ENCODE measurements around the gene OR6C74. TPM values are rescaled to one million over a fixed set of nuclear protein-coding genes. Genes with fewer than 3 reads are reported as not detected.

OR6C74 gene
- total RNA-seq, 1 donor from 2014 or later, result not detected

GRCh38 chr12:55250944-55251343, 6.5 kb downstream of the OR6C74 start:
- no peak for DNase-seq
- Histone ChIP-seq H3K4me1 (no peaks in the 10 kb centered on the region), H3K9me3 (replicated peaks) (no peaks in the 10 kb centered on the region), H3K36me3 (no peaks in the 10 kb centered on the region), H3K27me3 (ENCODE audit: low read depth) (peaks cover 5% of the 10 kb centered on the region), H3K27ac (replicated peaks) (no peak overlapping the region), H3K4me3 (no peak overlapping the region)
- intact Hi-C loops (cut with micrococcal nuclease), result no loop called here
- no peak for TF ChIP-seq CTCF (IDR thresholded peaks at IDR 0.05; ENCODE audit: borderline replicate concordance)

- no peak for DNase-seq
These were observed 8.9 kb downstream of the OR6C74 start for GRCh38 chr12:55253281-55253680.

GRCh38 chr12:55256831-55257230, 12.4 kb downstream of the OR6C74 start:
- Histone ChIP-seq H3K9me3 (replicated peaks) (no peaks in the 10 kb centered on the region), H3K36me3 (no peaks in the 10 kb centered on the region), H3K27me3 (ENCODE audit: low read depth) (no peaks in the 10 kb centered on the region), H3K4me3 (no peak overlapping the region), H3K27ac (replicated peaks) (no peak overlapping the region), H3K4me1 (no peaks in the 10 kb centered on the region)
- intact Hi-C loops (cut with micrococcal nuclease), result no loop called here
- no peak for TF ChIP-seq CTCF (IDR thresholded peaks at IDR 0.05; ENCODE audit: borderline replicate concordance)
- DNase-seq, result no peak

More at GRCh38 chr12:55253281-55253680, 8.9 kb downstream of the OR6C74 start:
- intact Hi-C loops (cut with micrococcal nuclease), result no loop called here
- no peaks in the 10 kb centered on the region for H3K9me3 ChIP-seq (replicated peaks)
- no peak overlapping the region for H3K4me3 ChIP-seq
- no peak overlapping the region for H3K27ac ChIP-seq (replicated peaks)
- TF ChIP-seq CTCF (IDR thresholded peaks at IDR 0.05; ENCODE audit: borderline replicate concordance), result no peak
- no peaks in the 10 kb centered on the region for H3K4me1 ChIP-seq
- H3K27me3 ChIP-seq (ENCODE audit: low read depth), result no peaks in the 10 kb centered on the region
- no peaks in the 10 kb centered on the region for H3K36me3 ChIP-seq

GRCh38 chr12:55258303-55258702, 13.9 kb downstream of the OR6C74 start:
- no peak for DNase-seq
- Histone ChIP-seq H3K27ac (replicated peaks) (no peak overlapping the region), H3K4me1 (no peaks in the 10 kb centered on the region), H3K36me3 (no peaks in the 10 kb centered on the region), H3K27me3 (ENCODE audit: low read depth) (no peaks in the 10 kb centered on the region), H3K4me3 (no peak overlapping the region), H3K9me3 (replicated peaks) (no peaks in the 10 kb centered on the region)
- intact Hi-C loops (cut with micrococcal nuclease), result no loop called here
- no peak for TF ChIP-seq CTCF (IDR thresholded peaks at IDR 0.05; ENCODE audit: borderline replicate concordance)

- Histone ChIP-seq H3K27ac (replicated peaks) (no peak overlapping the region), H3K4me1 (no peaks in the 10 kb centered on the region), H3K4me3 (no peak overlapping the region), H3K9me3 (replicated peaks) (peaks cover 14% of the 10 kb centered on the region), H3K36me3 (no peaks in the 10 kb centered on the region), H3K27me3 (ENCODE audit: low read depth) (peaks cover 5% of the 10 kb centered on the region)
- no peak for DNase-seq
- TF ChIP-seq CTCF (IDR thresholded peaks at IDR 0.05; ENCODE audit: borderline replicate concordance), result no peak
- intact Hi-C loops (cut with micrococcal nuclease), result no loop called here
These were observed 36.6 kb downstream of the OR6C74 start for GRCh38 chr12:55280991-55281390.

GRCh38 chr12:55289999-55290398, 45.6 kb downstream of the OR6C74 start:
- Histone ChIP-seq H3K4me3 (no peak overlapping the region), H3K36me3 (no peaks in the 10 kb centered on the region), H3K27ac (replicated peaks) (no peak overlapping the region), H3K4me1 (no peaks in the 10 kb centered on the region), H3K27me3 (ENCODE audit: low read depth) (peaks cover 5% of the 10 kb centered on the region), H3K9me3 (replicated peaks) (no peaks in the 10 kb centered on the region)
- no peak for TF ChIP-seq CTCF (IDR thresholded peaks at IDR 0.05; ENCODE audit: borderline replicate concordance)
- intact Hi-C loops (cut with micrococcal nuclease), result no loop called here
- no peak for DNase-seq

Data from left ventricle myocardium inferior (tissue), 1 donor.